GM12878 (cell line): ENCODE results near the gene BEST2. TPM values are rescaled to one million over a fixed set of nuclear protein-coding genes. Genes with fewer than 3 reads are reported as not detected.

Experiments
- DPF2 ChIP-seq: fragments of 450-650 bp; IDR thresholded peaks from 2 replicates; pipeline ENCODE4 v1.6.1; 2017; ENCODE audit warnings: mild to moderate bottlenecking
- IKZF2 ChIP-seq, 2 experiments: fragments of 450-650 bp; IDR thresholded peaks; 2 replicates each; pipeline ENCODE4 v1.6.1; 2017; ENCODE audit warnings: mild to moderate bottlenecking in 2 of 2, moderate library complexity in 2 of 2
- MTA3 ChIP-seq: IDR thresholded peaks from 2 replicates; pipeline ENCODE4 v1.6.1; 2012; ENCODE audit warnings: low read length, inconsistent platforms, borderline replicate concordance
- NFIC ChIP-seq: IDR thresholded peaks from 2 replicates; pipeline ENCODE4 v1.6.1; 2012; ENCODE audit warnings: low read depth, mild to moderate bottlenecking, inconsistent platforms, low read length, moderate library complexity
- polyA plus RNA-seq, 11 experiments: library from polyadenylated mRNA; depleted of rRNA in 4 of 11; unstranded in 6 of 11; stranded (reverse) in 5 of 11; fragments of >200 nt; fragmentation: Nextera tagmentation in 4 of 11; fragmentation: Illumina TruSeq in 1 of 11; extraction: Ambion mirVana in 4 of 11; extraction: Trizol in 1 of 11; gene quantifications; 1 replicate in 1 of 11; 2 replicates in 10 of 11; pipeline versions ENCODE4 v1.2.1 to v1.2.3, GENCODE V29; 2011 to 2016; ENCODE audit warnings: inconsistent platforms in 2 of 11, missing spikeins in 2 of 11, low read depth in 1 of 11
- total RNA-seq, 4 experiments: library from RNA; depleted of rRNA in 3 of 4; stranded (reverse); fragments of >200 nt in 3 of 4; fragmentation: Illumina TruSeq in 1 of 4; extraction: Trizol in 1 of 4; gene quantifications; 2 replicates each; pipeline versions ENCODE4 v1.2.1 to v1.2.3, GENCODE V29; 2013 to 2021
- TF ChIP-seq, protein P1 (sequence below): IDR thresholded peaks from 2 replicates; pipeline ENCODE4 v1.6.1; 2011; ENCODE audit warnings: borderline replicate concordance, low read depth, mild to moderate bottlenecking, moderate library complexity, low read length; ENCODE audit not compliant: insufficient read depth, poor library complexity, severe bottlenecking
- TF ChIP-seq, protein P2 (sequence below): fragments of 450-650 bp; formaldehyde crosslinking; IDR thresholded peaks from 2 replicates; pipeline ENCODE4 v1.5.0; 2022; ENCODE audit warnings: mild to moderate bottlenecking, missing genetic modification characterization
- TF ChIP-seq, protein P3 (sequence below): IDR thresholded peaks from 2 replicates; pipeline ENCODE4 v1.6.1; 2012; ENCODE audit warnings: improper control_type of control experiment, low read depth, low read length; ENCODE audit not compliant: insufficient replicate concordance
- TF ChIP-seq, protein P4 (sequence below): fragments of 450-650 bp; IDR thresholded peaks from 2 replicates; pipeline ENCODE4 v1.6.1; 2017; ENCODE audit warnings: mild to moderate bottlenecking, moderate library complexity

The BEST2 gene
- total and polyA plus RNA-seq, 10 of the 15 experiments (the other 5 are each of a cell fraction or from before 2014, with no cell fraction given) = not detected

DNA sequence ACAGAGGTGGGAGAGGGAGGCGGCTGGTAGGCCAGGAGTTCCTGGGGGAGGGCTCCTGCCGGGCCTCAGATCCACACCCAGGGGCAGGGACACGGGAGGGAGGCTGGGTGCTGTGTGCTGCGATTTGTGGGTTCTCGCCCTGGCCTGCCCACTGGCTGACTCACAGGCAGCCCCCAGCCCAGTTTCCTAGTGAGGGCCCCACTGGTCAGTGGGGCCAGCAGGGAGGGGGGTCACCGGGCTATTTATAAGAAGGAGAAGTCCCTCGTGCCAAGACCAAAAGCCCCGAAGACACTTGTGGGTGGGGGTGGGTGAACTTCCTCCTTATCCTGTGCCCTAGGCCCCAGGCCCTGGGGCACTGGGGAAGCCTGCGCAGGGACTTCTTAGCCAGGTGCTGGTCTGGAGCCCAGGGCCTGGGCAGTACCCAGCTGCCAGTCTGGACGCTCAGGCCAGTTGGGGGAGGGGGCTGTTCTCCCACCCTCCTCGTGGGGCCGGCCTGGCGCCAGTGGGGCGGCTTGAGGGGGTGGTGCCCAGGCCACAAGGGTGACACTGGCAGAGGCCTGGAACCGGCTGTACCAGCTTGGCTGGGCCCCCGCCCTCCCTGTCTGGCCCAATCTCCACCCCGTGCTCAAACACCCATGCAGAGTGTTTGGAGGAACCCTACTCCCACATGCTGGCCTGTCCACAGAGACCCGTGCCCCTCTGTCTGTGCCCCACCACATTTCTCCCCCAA, 34.7 kb downstream of the BEST2 start (continued):
- TF ChIP-seq, protein P1, sequence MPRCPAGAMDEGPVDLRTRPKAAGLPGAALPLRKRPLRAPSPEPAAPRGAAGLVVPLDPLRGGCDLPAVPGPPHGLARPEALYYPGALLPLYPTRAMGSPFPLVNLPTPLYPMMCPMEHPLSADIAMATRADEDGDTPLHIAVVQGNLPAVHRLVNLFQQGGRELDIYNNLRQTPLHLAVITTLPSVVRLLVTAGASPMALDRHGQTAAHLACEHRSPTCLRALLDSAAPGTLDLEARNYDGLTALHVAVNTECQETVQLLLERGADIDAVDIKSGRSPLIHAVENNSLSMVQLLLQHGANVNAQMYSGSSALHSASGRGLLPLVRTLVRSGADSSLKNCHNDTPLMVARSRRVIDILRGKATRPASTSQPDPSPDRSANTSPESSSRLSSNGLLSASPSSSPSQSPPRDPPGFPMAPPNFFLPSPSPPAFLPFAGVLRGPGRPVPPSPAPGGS = no peak
- TF ChIP-seq, protein P2, sequence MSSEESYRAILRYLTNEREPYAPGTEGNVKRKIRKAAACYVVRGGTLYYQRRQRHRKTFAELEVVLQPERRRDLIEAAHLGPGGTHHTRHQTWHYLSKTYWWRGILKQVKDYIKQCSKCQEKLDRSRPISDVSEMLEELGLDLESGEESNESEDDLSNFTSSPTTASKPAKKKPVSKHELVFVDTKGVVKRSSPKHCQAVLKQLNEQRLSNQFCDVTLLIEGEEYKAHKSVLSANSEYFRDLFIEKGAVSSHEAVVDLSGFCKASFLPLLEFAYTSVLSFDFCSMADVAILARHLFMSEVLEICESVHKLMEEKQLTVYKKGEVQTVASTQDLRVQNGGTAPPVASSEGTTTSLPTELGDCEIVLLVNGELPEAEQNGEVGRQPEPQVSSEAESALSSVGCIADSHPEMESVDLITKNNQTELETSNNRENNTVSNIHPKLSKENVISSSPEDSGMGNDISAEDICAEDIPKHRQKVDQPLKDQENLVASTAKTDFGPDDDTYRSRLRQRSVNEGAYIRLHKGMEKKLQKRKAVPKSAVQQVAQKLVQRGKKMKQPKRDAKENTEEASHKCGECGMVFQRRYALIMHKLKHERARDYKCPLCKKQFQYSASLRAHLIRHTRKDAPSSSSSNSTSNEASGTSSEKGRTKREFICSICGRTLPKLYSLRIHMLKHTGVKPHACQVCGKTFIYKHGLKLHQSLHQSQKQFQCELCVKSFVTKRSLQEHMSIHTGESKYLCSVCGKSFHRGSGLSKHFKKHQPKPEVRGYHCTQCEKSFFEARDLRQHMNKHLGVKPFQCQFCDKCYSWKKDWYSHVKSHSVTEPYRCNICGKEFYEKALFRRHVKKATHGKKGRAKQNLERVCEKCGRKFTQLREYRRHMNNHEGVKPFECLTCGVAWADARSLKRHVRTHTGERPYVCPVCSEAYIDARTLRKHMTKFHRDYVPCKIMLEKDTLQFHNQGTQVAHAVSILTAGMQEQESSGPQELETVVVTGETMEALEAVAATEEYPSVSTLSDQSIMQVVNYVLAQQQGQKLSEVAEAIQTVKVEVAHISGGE (CRISPR knock-in tag) = no peak
- TF ChIP-seq, protein P3, sequence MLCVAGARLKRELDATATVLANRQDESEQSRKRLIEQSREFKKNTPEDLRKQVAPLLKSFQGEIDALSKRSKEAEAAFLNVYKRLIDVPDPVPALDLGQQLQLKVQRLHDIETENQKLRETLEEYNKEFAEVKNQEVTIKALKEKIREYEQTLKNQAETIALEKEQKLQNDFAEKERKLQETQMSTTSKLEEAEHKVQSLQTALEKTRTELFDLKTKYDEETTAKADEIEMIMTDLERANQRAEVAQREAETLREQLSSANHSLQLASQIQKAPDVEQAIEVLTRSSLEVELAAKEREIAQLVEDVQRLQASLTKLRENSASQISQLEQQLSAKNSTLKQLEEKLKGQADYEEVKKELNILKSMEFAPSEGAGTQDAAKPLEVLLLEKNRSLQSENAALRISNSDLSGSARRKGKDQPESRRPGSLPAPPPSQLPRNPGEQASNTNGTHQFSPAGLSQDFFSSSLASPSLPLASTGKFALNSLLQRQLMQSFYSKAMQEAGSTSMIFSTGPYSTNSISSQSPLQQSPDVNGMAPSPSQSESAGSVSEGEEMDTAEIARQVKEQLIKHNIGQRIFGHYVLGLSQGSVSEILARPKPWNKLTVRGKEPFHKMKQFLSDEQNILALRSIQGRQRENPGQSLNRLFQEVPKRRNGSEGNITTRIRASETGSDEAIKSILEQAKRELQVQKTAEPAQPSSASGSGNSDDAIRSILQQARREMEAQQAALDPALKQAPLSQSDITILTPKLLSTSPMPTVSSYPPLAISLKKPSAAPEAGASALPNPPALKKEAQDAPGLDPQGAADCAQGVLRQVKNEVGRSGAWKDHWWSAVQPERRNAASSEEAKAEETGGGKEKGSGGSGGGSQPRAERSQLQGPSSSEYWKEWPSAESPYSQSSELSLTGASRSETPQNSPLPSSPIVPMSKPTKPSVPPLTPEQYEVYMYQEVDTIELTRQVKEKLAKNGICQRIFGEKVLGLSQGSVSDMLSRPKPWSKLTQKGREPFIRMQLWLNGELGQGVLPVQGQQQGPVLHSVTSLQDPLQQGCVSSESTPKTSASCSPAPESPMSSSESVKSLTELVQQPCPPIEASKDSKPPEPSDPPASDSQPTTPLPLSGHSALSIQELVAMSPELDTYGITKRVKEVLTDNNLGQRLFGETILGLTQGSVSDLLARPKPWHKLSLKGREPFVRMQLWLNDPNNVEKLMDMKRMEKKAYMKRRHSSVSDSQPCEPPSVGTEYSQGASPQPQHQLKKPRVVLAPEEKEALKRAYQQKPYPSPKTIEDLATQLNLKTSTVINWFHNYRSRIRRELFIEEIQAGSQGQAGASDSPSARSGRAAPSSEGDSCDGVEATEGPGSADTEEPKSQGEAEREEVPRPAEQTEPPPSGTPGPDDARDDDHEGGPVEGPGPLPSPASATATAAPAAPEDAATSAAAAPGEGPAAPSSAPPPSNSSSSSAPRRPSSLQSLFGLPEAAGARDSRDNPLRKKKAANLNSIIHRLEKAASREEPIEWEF = no peak
- TF ChIP-seq MTA3 (no peak), DPF2 (peak; percentile 72), IKZF2 (IDR thresholded peaks at IDR 0.05) (peak in 1 of 2 experiments; percentile 9; a peak in 2 of 4 replicates), NFIC (no peak)
- TF ChIP-seq, protein P4, sequence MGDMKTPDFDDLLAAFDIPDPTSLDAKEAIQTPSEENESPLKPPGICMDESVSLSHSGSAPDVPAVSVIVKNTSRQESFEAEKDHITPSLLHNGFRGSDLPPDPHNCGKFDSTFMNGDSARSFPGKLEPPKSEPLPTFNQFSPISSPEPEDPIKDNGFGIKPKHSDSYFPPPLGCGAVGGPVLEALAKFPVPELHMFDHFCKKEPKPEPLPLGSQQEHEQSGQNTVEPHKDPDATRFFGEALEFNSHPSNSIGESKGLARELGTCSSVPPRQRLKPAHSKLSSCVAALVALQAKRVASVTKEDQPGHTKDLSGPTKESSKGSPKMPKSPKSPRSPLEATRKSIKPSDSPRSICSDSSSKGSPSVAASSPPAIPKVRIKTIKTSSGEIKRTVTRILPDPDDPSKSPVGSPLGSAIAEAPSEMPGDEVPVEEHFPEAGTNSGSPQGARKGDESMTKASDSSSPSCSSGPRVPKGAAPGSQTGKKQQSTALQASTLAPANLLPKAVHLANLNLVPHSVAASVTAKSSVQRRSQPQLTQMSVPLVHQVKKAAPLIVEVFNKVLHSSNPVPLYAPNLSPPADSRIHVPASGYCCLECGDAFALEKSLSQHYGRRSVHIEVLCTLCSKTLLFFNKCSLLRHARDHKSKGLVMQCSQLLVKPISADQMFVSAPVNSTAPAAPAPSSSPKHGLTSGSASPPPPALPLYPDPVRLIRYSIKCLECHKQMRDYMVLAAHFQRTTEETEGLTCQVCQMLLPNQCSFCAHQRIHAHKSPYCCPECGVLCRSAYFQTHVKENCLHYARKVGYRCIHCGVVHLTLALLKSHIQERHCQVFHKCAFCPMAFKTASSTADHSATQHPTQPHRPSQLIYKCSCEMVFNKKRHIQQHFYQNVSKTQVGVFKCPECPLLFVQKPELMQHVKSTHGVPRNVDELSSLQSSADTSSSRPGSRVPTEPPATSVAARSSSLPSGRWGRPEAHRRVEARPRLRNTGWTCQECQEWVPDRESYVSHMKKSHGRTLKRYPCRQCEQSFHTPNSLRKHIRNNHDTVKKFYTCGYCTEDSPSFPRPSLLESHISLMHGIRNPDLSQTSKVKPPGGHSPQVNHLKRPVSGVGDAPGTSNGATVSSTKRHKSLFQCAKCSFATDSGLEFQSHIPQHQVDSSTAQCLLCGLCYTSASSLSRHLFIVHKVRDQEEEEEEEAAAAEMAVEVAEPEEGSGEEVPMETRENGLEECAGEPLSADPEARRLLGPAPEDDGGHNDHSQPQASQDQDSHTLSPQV = peak; percentile 49; the same call in 1 of the 2 replicates
